MM.1S (cell line): ENCODE data around the gene ZBTB46.

Experiments
- CTCF ChIP-seq: fragments of 300-600 bp; sonication (generic); IDR thresholded peaks from 2 replicates; pipeline ENCODE4 v1.5.1; 2016; ENCODE audit warnings: antibody characterized with exemption, low read length, mixed read lengths
- EZH2 ChIP-seq: fragments of 300-600 bp; sonication (generic); optimal IDR thresholded peaks from 2 replicates; pipeline ENCODE3; 2017; ENCODE audit warnings: low read depth, mild to moderate bottlenecking, antibody characterized with exemption, low read length, mixed read lengths
- EZH2phosphoT487 ChIP-seq: fragments of 300-600 bp; sonication (generic); IDR thresholded peaks from 2 replicates; pipeline ENCODE4 v1.6.1; 2018; ENCODE audit warnings: antibody characterized with exemption, low read length

GRCh38 chr20:63873477-63873971 is 42.5 kb upstream of the ZBTB46 start:
- TF ChIP-seq CTCF (no peak), EZH2 (no peak), EZH2phosphoT487 (no peak)
